HCT116 (cell line): Measurements from ENCODE around the gene RAB3C. TPM values are rescaled to one million over a fixed set of nuclear protein-coding genes. Genes with fewer than 3 reads are reported as not detected.

Source experiments
- ATAC-seq: fragments of 200-7000 bp; cut with Tn5 transposase; 2 replicates; pipeline ENCODE4 v1.9.1; 2020; ENCODE audit warnings: mild to moderate bottlenecking, moderate library complexity
- BruUV-seq: library from RNA; stranded (reverse); fragments of 400-500 nt; replicated peaks from 2 replicates; lab custom pipeline; 2021; lab: Mats Ljungman, UMichigan
- CTCF ChIA-PET: fragments of 300-600 bp; sonication (Branson Sonifier 250); formaldehyde crosslinking; loops from one replicate; lab custom pipeline; 2021; ENCODE audit warnings: antibody characterized with exemption; lab: Charles Lee
- POLR2A ChIA-PET: fragments of 300-600, 350-600 bp; sonication (Branson Sonifier 250); formaldehyde crosslinking; loops from one replicate; lab custom pipeline; 2021; ENCODE audit warnings: antibody characterized with exemption; lab: Charles Lee
- RAD21 ChIA-PET, 2 experiments: fragments of 300-600 bp; sonication (Branson Sonifier 250); formaldehyde crosslinking; loops; one replicate each; lab custom pipeline; 2023; ENCODE audit warnings: low total read pairs in 2 of 2; ENCODE audit not compliant: uncharacterized antibody in 2 of 2, unreplicated experiment in 2 of 2, low non-redundant PET in 1 of 2; lab: Charles Lee
- DNase-seq: peaks from one replicate; pipeline ENCODE4 v3.0.0-alpha.2; 2010; ENCODE audit warnings: low read depth, low spot score
- H2AFZ ChIP-seq: fragments of 200-600 bp; shearing (Covaris generic), sonication (generic); 2 replicates; pipeline ENCODE4 v1.6.1; 2017; ENCODE audit warnings: low read depth, mixed run types, mixed read lengths, antibody characterized with exemption, low read length; ENCODE audit not compliant: poor library complexity, severe bottlenecking
- H3K27ac ChIP-seq: 2 replicates; pipeline ENCODE4 v1.5.1; 2012; ENCODE audit warnings: low read depth, low read length
- H3K27me3 ChIP-seq: fragments of 200-600 bp; sonication (generic); 2 replicates; pipeline ENCODE4 v1.6.1; 2016; ENCODE audit warnings: mixed run types, low read length, mixed read lengths; ENCODE audit not compliant: insufficient read depth
- H3K36me3 ChIP-seq, 2 experiments: fragments of 200-500 bp in 1 of 2; fragments of 200-600 bp in 1 of 2; sonication (Bioruptor generic) in 1 of 2; sonication (generic) in 1 of 2; 2 replicates each; pipeline versions ENCODE4 v1.5.1 to v1.6.1; 2014 to 2016; ENCODE audit warnings: low read length in 2 of 2, inconsistent platforms in 1 of 2, mixed read lengths in 1 of 2, mixed run types in 1 of 2; ENCODE audit not compliant: insufficient read depth in 2 of 2, control insufficient read depth in 1 of 2
- H3K4me1 ChIP-seq, 2 experiments: fragments of 200-600 bp in 1 of 2; sonication (generic) in 1 of 2; 2 replicates each; pipeline versions ENCODE4 v1.5.1 to v1.6.1; 2012 to 2017; ENCODE audit warnings: low read length in 2 of 2, inconsistent platforms in 1 of 2, mild to moderate bottlenecking in 1 of 2, mixed read lengths in 1 of 2, mixed run types in 1 of 2, moderate library complexity in 1 of 2; ENCODE audit not compliant: insufficient read depth in 2 of 2, control insufficient read depth in 1 of 2
- H3K4me2 ChIP-seq: fragments of 200-600 bp; sonication (generic); 2 replicates; pipeline ENCODE4 v1.6.1; 2017; ENCODE audit warnings: mixed run types, low read length, mixed read lengths
- H3K4me3 ChIP-seq, 2 experiments: fragments of 200-600 bp in 1 of 2; sonication (generic) in 1 of 2; replicated peaks in 1 of 2; 2 replicates each; pipeline ENCODE4 v1.5.1; 2011 to 2016; ENCODE audit warnings: low read length in 2 of 2, control low read depth in 1 of 2, low read depth in 1 of 2, mild to moderate bottlenecking in 1 of 2, mixed read lengths in 1 of 2, mixed run types in 1 of 2
- H3K79me2 ChIP-seq: fragments of 200-600 bp; sonication (generic); 2 replicates; pipeline ENCODE4 v1.6.1; 2017; ENCODE audit warnings: mild to moderate bottlenecking, mixed run types, low read length, moderate library complexity, mixed read lengths; ENCODE audit not compliant: insufficient read depth
- H3K9ac ChIP-seq: fragments of 200-600 bp; sonication (generic); 2 replicates; pipeline ENCODE4 v1.6.1; 2016; ENCODE audit warnings: low read length, mixed read lengths
- H3K9me2 ChIP-seq: fragments of 200-600 bp; sonication (generic), shearing (Covaris generic); 2 replicates; pipeline ENCODE4 v1.6.1; 2017; ENCODE audit warnings: mixed run types, mild to moderate bottlenecking, moderate library complexity; ENCODE audit not compliant: insufficient read depth
- H3K9me3 ChIP-seq, 2 experiments: fragments of 200-500 bp in 1 of 2; fragments of 200-600 bp in 1 of 2; sonication (Bioruptor generic) in 1 of 2; sonication (generic) in 1 of 2; 2 replicates each; pipeline ENCODE4 v1.6.1; 2014 to 2017; ENCODE audit warnings: low read length in 2 of 2, mixed read lengths in 2 of 2, inconsistent platforms in 1 of 2, low read depth in 1 of 2, mild to moderate bottlenecking in 1 of 2, mixed run types in 1 of 2, moderate library complexity in 1 of 2; ENCODE audit not compliant: control insufficient read depth in 1 of 2, insufficient read depth in 1 of 2
- H4K20me1 ChIP-seq: fragments of 200-600 bp; sonication (generic), shearing (Covaris generic); 2 replicates; pipeline ENCODE4 v1.6.1; 2017; ENCODE audit warnings: mixed run types, mild to moderate bottlenecking, moderate library complexity; ENCODE audit not compliant: insufficient read depth
- CBX3 ChIP-seq: IDR thresholded peaks from 2 replicates; pipeline ENCODE4 v1.6.1; 2012; ENCODE audit warnings: low read depth
- CEBPB ChIP-seq: IDR thresholded peaks from 2 replicates; pipeline ENCODE4 v1.6.1; 2012; ENCODE audit warnings: low read depth
- EGR1 ChIP-seq: IDR thresholded peaks from 2 replicates; pipeline ENCODE4 v1.6.1; 2012; ENCODE audit warnings: low read depth
- ELF1 ChIP-seq: IDR thresholded peaks from 2 replicates; pipeline ENCODE4 v1.6.1; 2012; ENCODE audit warnings: low read depth, borderline replicate concordance
- FOSL1 ChIP-seq: IDR thresholded peaks from 2 replicates; pipeline ENCODE4 v1.6.1; 2012; ENCODE audit warnings: low read depth
- POLR2A ChIP-seq: IDR thresholded peaks from 2 replicates; pipeline ENCODE4 v1.7.0; 2011; ENCODE audit warnings: borderline replicate concordance; ENCODE audit not compliant: insufficient read depth, insufficient read length; ENCODE audit errors: extremely low read depth
- POLR2AphosphoS5 ChIP-seq: IDR thresholded peaks from 2 replicates; pipeline ENCODE4 v1.6.1; 2011; ENCODE audit warnings: mild to moderate bottlenecking, low read depth, low read length, moderate library complexity
- RAD21 ChIP-seq: IDR thresholded peaks from 2 replicates; pipeline ENCODE4 v1.6.1; 2012; ENCODE audit warnings: low read depth, mild to moderate bottlenecking
- SP1 ChIP-seq: IDR thresholded peaks from 2 replicates; pipeline ENCODE4 v1.6.1; 2012; ENCODE audit warnings: low read depth
- SRF ChIP-seq: IDR thresholded peaks from 2 replicates; pipeline ENCODE4 v1.6.1; 2012; ENCODE audit warnings: low read depth
- ZFX ChIP-seq: fragments of 450-650 bp; IDR thresholded peaks from 2 replicates; pipeline ENCODE4 v1.6.1; 2017
- ZNF274 ChIP-seq: fragments of 200-500 bp; sonication (Bioruptor generic); IDR thresholded peaks from 2 replicates; pipeline ENCODE4 v1.6.1; 2014; ENCODE audit warnings: mild to moderate bottlenecking, low read depth, low read length, inconsistent platforms
- intact Hi-C: fragments of 100-400 bp; cut with micrococcal nuclease; formaldehyde crosslinking; loops from 2 replicates; pipeline ENCODE4 v1.10.0; 2022
- total RNA-seq: library from RNA; stranded (reverse); gene quantifications from one replicate; pipeline ENCODE4 v1.2.1, GENCODE V29; 2021; ENCODE audit not compliant: unreplicated experiment
- TF ChIP-seq, protein P1 (sequence below): IDR thresholded peaks from 2 replicates; pipeline ENCODE4 v1.6.1; 2012
- TF ChIP-seq, protein P2 (sequence below), 3 experiments: fragments of 200-600 bp in 1 of 3; sonication (generic) in 1 of 3; IDR thresholded peaks in 2 of 3; conservative IDR thresholded peaks in 1 of 3; 2 replicates each; pipeline ENCODE4 v1.5.1; 2012 to 2017; ENCODE audit warnings: low read depth in 2 of 3, low read length in 2 of 3, antibody characterized with exemption in 1 of 3, borderline replicate concordance in 1 of 3, control low read depth in 1 of 3, mild to moderate bottlenecking in 1 of 3, mixed read lengths in 1 of 3, mixed run types in 1 of 3, moderate library complexity in 1 of 3; ENCODE audit not compliant: insufficient read depth in 1 of 3
- TF ChIP-seq, protein P3 (sequence below): IDR thresholded peaks from 2 replicates; pipeline ENCODE4 v1.6.1; 2012
- TF ChIP-seq, protein P4 (sequence below): IDR thresholded peaks from 2 replicates; pipeline ENCODE4 v1.6.1; 2011; ENCODE audit warnings: mild to moderate bottlenecking, low read length, moderate library complexity; ENCODE audit not compliant: insufficient replicate concordance; ENCODE audit errors: extremely low read depth

Gene RAB3C
- total RNA-seq, 1 experiment from 2014 or later, result not detected

DNA sequence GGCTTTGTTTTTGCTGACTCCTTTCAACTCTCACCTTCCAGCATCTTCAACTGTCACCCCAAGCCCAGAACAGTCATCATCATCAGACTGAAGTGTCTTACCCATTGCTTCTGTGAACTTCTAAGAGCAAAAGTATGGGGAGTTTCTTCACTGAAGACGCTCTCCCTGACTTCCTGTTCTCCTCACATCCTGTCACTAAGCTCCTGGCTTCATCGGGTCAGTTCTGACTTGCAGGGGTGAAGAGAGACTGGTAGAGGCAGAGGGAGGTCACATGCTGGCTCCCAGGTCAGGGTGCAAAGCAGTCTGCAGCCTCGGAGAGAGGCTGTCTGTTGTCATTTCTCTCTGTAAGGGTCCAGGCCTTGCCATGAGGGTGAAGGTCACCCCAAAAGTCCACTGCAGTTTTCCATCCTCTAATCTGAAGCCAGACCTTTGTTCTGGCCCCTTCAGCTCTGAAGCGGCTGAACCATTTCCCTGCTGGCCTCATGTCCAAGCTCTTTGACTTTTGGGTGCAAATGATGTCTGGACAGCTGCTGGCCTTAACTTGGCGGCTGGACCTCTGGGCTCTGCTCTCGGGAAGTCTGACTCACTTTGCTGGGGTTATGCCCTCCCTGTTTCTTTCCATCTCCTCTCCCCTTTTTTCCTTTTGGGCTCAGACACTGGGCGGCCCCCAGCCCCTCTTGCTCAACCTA is 305.0 kb downstream of the RAB3C start:
- Histone ChIP-seq H3K27ac (no peak overlapping the region), H3K79me2 (no peaks in the 10 kb centered on the region), H3K9me3 (no peaks in the 10 kb centered on the region; a peak in 1 of 4 replicates), H3K9me2 (no peaks in the 10 kb centered on the region), H3K4me3 (no peak overlapping the region), H2AFZ (no peak overlapping the region), H3K36me3 (no peaks in the 10 kb centered on the region), H4K20me1 (no peaks in the 10 kb centered on the region), H3K4me1 (no peaks in the 10 kb centered on the region), H3K4me2 (no peak overlapping the region), H3K27me3 (no peaks in the 10 kb centered on the region), H3K9ac (no peak overlapping the region)
- ChIA-PET RAD21 (no interaction called here), CTCF (no interaction called here), POLR2A (no interaction called here)
- no TSS peak for BruUV-seq
- TF ChIP-seq SRF, result no peak
- no peak for TF ChIP-seq ELF1
- no peak for TF ChIP-seq EGR1
- TF ChIP-seq FOSL1, result no peak
- TF ChIP-seq ZNF274, result no peak
- TF ChIP-seq, protein P1, sequence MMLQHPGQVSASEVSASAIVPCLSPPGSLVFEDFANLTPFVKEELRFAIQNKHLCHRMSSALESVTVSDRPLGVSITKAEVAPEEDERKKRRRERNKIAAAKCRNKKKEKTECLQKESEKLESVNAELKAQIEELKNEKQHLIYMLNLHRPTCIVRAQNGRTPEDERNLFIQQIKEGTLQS, result no peak
- no peak for TF ChIP-seq SP1
- TF ChIP-seq RAD21, result no peak
- intact Hi-C loops, result no loop called here
- no peak for DNase-seq
- ATAC-seq, result no peak

- H3K27ac ChIP-seq, result no peak overlapping the region
- no peak for TF ChIP-seq POLR2AphosphoS5
- no peak for TF ChIP-seq SP1
- TF ChIP-seq, protein P2, sequence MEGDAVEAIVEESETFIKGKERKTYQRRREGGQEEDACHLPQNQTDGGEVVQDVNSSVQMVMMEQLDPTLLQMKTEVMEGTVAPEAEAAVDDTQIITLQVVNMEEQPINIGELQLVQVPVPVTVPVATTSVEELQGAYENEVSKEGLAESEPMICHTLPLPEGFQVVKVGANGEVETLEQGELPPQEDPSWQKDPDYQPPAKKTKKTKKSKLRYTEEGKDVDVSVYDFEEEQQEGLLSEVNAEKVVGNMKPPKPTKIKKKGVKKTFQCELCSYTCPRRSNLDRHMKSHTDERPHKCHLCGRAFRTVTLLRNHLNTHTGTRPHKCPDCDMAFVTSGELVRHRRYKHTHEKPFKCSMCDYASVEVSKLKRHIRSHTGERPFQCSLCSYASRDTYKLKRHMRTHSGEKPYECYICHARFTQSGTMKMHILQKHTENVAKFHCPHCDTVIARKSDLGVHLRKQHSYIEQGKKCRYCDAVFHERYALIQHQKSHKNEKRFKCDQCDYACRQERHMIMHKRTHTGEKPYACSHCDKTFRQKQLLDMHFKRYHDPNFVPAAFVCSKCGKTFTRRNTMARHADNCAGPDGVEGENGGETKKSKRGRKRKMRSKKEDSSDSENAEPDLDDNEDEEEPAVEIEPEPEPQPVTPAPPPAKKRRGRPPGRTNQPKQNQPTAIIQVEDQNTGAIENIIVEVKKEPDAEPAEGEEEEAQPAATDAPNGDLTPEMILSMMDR (IDR thresholded peaks at IDR 0.05 in 2 of 3, conservative IDR thresholded peaks at IDR 0.05 in 1 of 3; ENCODE audit: borderline replicate concordance in 1 of 3, insufficient read depth in 1 of 3, low read depth in 2 of 3, low read length in 2 of 3), result no peak
- no peak for TF ChIP-seq ZFX
- no peak for TF ChIP-seq EGR1
- TF ChIP-seq CEBPB, result no peak
- no peak for TF ChIP-seq RAD21
- TF ChIP-seq, protein P3, sequence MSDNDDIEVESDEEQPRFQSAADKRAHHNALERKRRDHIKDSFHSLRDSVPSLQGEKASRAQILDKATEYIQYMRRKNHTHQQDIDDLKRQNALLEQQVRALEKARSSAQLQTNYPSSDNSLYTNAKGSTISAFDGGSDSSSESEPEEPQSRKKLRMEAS, result no peak
- no peak for TF ChIP-seq ZNF274
- TF ChIP-seq POLR2A, result no peak
- TF ChIP-seq CBX3, result no peak
- TF ChIP-seq, protein P1, result no peak
- TF ChIP-seq, protein P4, sequence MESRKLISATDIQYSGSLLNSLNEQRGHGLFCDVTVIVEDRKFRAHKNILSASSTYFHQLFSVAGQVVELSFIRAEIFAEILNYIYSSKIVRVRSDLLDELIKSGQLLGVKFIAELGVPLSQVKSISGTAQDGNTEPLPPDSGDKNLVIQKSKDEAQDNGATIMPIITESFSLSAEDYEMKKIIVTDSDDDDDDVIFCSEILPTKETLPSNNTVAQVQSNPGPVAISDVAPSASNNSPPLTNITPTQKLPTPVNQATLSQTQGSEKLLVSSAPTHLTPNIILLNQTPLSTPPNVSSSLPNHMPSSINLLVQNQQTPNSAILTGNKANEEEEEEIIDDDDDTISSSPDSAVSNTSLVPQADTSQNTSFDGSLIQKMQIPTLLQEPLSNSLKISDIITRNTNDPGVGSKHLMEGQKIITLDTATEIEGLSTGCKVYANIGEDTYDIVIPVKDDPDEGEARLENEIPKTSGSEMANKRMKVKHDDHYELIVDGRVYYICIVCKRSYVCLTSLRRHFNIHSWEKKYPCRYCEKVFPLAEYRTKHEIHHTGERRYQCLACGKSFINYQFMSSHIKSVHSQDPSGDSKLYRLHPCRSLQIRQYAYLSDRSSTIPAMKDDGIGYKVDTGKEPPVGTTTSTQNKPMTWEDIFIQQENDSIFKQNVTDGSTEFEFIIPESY, result no peak
Measured at GRCh38 chr5:58890265-58890664, 307.4 kb downstream of the RAB3C start.

More at GRCh38 chr5:58890265-58890664, 307.4 kb downstream of the RAB3C start:
- Histone ChIP-seq H3K27me3 (no peaks in the 10 kb centered on the region), H3K4me3 (no peak overlapping the region), H3K9ac (no peak overlapping the region), H2AFZ (no peak overlapping the region), H4K20me1 (no peaks in the 10 kb centered on the region), H3K9me3 (no peaks in the 10 kb centered on the region), H3K79me2 (no peaks in the 10 kb centered on the region), H3K4me2 (no peak overlapping the region), H3K4me1 (no peaks in the 10 kb centered on the region), H3K9me2 (no peaks in the 10 kb centered on the region), H3K36me3 (no peaks in the 10 kb centered on the region)
- no TSS peak for BruUV-seq
- intact Hi-C loops, result loop anchor here (10.0 kb wide), 1 partner anchor 905 kb away; no protein-coding TSS in a partner anchor
- no peak for ATAC-seq
- DNase-seq, result no peak
- ChIA-PET CTCF (no interaction called here), POLR2A (no interaction called here), RAD21 (no interaction called here)
